ENCODE measurements around the gene CCN6.
"Not testable (repeated sequence)": the region's sequence is repeated elsewhere in the genome, so short reads cannot be mapped to it uniquely, and the experiment has no call there.

CCN6 gene

DNA sequence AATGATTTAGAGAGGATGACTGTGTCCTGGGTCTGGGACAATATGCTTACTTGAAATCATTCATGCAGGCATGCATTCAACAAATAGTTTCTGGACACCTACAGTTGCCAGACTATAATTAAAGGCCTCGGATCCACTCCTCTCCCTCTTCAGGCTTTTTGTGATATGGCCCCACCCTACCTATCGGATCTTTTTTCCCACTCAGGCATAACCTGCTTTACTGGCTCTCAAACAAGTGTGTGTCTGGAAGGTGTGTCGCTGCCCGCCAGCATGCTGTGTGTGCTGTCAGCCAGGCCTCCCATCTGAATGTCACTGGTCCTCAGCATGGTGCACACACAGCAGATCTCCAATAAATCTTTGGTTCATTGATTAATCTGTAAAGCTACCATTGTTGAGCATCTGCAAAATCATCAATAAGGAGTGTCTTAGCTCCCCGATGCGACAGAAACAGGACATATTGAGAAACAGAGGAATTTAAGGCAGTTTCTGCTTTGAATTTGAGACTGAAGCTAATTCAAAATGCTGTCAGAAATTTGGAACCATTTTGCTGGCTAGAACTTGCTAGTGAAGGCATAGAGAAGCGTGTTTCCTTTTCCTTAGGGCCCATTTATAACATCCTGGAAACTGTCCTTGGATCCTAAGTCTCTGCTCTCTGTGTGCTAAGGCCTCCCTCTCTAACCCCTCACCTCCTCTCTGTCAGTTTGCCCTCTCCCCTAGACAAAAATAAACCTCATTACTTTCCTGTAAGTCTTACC lies 23.5 kb upstream of the CCN6 start:
- DNase-seq: no peak

DNA sequence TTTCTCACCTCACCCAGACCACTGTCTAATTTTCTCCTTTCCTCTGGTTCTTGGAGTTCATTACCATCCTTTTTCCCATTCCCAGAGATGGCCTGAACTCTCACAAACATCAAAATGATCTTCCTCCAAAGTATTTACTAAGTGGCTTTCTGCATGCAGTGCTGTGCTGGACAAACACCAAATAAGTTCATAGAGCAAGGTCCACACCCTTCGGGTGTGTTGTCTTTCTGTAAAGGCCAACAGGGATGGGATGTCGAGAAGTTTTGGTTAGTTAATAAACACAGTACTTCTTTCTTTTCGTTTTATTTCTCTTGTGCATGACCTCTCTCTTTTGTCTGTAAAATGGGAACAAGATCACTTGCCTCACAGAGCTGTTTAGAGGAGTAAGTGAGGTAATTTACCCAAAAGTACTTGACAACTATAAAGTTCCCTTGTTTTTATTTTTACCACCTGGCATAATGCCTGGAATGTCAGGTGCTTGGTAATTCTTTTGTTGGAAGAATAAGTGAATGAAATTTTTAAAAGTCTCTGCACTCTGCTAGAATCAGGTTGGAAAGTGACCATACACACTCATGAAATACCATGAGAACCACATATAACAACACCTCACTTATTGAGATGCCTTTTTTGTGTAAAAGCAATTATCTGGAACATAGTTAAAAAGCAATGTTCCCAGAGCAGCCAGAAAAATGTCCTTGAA lies 22.8 kb upstream of the CCN6 start:
- DNase-seq: no peak

DNA sequence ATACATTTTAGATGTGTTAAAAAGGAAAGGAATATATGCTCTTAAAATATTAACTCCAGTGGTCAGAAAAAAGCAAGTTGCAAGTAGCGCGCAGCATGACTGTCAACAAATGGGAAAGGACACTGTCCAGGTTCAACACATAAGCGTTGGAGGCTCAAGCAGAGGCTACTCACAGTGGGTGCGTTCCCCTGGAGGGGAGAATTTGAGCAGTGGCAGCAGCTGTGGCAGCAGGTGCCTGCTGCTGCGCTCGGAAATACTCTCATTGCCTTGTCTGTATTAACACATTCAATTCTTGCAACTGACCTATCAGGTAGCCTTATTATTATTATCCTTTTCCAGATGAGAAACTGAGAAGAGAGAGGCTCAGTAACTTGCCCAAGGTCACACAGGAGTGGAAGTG lies 21.9 kb upstream of the CCN6 start:
- DNase-seq: no peak

DNA sequence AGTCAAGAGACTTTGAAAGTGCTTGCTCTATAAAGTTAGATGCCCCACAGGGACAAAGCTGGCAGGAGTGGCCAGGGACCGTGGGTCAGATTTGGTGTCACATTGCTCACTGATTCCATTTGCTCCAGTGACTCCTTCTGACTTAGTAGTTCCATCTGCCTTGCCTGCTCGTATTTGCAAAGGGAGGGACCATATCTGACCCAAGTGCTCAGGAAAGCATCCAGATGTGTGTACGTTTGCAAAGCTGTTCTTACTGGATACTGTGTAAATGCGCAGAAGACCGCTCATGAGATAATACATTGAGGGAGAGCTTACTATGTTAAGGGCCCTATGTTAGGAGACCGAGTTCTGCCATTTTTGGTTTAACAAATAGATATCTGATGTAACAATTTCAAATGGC lies 21.2 kb upstream of the CCN6 start:
- DNase-seq: no peak

DNA sequence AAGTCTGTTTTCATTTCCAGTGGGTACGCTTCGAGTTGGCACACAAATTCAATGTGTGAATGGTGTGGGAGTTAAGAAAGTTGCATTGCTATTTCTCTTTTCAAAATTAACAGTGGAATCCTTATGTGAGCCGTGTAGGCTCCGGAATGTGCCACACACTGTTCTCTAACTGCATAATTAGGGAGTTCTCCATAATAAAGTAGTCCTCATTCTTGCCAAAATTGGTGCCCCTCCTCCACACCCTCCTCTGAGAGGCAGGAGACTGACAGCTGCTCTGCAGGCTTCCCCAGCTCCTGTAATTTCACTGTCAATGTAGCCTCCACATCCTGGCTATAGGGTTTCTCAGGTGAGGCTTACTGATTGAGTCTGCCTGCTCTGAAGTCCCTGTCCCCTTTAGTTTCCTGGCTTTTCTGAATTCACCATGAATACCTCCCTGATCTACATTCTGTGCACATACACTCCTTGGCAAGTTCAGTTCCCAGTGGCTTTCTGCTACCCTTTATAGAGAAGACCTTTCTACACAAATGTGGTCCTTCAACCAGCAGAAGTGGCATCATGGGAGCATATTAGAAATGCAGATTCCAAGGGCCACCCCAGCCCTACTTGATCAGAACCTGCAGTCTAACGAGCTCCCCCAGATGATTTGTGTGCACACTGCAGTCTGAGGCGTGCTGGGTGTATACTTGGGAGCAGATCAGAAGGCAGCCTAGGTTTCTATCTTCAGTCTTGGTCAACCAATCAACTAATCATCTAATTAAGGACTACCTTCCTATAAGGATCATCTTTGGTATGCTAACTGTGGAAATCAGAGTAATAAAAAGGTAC lies 19.9 kb upstream of the CCN6 start:
- DNase-seq: peak in 1 of 2 experiments; percentile 10

DNA sequence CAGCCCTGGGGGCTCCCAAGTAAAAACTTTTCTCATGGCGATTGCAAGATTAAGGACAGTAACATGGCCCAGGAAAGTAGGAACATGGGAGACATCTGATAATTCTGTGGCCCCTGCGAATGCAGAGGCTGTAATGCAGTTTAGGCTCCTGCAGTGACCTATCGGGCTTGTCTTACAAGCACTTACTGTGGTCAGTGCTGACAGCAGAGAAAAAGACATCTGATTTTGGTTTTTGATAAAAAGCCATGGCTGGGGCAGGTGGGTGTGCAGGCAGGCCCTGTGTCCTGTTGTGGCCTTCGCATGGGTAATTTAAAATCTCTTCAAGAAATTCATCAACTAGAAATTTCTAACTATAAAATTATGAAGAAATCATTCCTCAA lies 19.3 kb upstream of the CCN6 start:
- DNase-seq: no peak

DNA sequence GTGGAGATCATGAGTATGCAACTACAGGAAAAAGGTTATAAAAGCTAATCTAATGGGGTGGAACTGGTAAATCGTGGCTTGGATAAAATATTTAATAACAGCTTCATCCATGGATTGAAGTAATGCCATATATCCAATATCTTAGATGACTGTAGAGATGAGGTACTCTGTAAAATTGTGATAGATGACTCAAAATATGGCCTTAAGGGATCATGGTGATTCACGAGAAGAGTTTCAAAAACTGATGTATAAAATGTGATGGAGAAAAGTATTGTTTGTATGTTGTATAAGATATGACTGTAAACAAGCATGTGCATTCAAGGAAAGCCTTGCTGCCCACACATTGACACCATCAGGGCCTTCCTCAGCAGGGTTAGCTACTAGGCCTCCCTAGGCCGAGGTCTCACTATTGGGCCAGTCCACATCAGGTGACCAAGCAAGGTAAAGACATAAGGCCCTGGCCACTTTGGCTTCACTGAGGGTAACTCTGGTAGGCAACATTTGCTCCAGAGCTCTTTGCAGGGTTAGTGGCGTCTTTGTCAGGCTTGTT lies 17.7 kb upstream of the CCN6 start:
- DNase-seq: no peak

DNA sequence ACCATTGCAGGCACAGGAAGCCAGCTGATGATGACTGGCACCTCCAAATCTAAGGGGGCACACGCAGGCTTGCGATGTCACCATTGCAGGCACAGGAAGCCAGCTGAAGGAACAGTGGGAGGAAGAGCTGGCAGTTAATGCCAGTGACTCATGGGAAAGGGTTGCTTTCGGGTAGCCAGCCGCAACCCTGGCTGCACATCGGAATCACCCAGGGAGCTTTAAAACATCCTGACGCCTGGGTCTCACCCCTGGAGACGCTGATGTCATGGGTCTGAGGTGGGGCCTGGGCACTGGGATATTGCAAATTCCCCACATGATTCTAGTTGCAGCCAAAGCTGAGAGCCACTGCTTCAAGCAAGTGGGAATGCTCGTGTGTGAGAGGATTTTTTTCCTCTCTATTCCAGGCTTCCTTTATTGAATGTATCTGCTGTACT lies 16.1 kb upstream of the CCN6 start:
- DNase-seq: no peak

DNA sequence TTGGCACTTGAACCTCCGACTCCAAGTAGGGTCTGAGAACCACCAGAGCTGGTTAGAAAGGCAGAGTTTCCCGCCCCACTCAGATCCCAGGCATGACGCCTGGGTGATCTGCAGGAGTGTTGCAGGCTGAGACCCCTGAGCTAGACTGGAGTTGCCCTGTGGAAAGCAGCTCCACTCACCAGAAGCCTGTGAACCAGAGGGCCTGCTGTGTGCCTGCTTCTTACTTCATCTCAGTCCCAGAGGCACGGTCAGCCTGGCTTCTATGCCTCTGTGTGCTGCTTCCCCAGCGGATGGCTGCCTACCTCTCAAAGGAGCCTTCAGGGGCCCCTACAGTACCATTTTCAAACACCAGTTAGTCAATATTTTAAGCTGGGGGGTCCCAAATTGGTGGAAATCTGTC lies 15.6 kb upstream of the CCN6 start:
- no peak for DNase-seq

DNA sequence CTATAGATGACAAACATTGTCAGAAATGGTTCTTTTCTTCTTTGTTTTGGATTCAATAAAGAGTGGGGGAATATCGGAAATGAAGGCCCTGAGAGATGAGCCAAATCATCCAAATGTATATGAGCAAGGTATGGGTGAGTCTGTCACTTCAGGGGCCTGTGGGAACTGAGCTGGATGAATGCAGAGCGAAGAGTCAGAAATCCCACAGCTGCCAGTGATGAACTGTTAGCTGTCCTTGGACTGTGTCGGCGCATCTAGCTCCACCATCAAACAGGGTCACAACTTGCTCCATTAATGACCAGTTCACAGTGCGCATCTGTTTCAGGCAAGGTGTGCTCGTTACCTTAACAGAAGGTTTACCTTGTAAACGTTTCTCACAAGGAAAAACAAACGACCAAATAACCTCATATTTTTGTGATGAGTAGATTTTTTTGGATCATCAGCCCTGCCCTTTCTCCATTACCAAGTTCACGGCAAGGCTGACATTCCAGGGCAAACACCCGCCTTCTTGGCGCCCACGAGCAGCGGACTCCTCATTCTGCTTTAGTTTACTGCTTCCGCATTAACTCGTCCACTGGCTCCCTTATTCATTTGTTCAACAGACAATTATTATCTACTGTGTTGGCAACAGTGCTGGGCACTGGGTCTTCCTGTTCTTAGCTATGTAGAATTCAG lies 15.0 kb upstream of the CCN6 start:
- no peak for DNase-seq

DNA sequence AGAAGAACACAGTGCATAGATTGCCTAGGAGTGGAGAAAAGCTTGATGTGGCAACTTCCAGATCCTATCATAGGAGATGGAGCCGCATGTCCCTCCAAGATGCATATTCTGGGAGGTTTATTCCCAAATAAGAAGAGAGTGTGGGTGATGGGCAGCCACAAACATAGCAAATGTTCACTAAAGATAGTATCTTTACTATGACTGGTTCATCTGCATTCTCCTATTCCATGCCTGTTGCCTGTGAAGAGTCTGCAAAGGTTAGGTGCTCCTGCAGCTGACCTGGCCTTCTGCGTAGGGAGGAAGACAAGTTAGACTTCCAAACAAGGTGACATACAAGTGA lies 14.5 kb upstream of the CCN6 start:
- DNase-seq: no peak

DNA sequence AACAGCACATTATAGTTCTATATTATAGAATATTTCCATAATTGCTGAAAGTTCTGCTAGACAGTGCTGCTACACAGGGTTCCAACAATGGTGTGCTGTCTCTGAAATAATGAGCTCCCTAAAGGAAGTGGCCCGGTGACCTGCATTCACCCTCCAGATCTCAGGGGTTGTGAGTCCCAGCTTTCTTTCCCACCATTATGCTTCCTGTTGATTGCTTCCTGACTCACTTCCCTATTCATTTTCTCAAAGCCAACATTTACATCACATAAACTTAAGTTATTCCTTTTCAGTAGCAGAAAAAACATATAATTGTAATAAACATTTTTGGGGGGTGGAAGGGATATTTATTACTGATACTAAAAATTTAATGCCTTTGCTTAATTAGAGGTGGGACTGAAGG lies 12.9 kb upstream of the CCN6 start:
- DNase-seq: no peak

DNA sequence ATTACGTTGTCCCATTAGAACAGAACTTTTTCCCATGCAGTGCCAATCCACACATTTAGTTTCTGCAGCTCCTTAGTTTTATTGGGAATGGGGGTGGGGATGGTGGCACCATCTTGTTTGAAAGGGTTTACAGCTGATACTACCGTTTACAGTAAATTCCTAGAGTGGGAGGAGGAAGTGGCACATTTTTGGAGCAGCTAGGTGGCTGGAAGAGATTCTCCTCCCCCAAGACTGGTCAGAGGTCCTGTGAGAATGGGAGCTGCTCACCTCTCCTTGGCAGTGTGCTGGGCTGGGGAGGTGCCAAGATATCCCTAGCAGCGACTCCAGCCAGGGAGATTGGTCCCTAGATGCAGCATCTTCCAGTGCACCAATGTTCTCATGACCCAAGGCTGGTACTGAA lies 12.4 kb upstream of the CCN6 start:
- no peak for DNase-seq

DNA sequence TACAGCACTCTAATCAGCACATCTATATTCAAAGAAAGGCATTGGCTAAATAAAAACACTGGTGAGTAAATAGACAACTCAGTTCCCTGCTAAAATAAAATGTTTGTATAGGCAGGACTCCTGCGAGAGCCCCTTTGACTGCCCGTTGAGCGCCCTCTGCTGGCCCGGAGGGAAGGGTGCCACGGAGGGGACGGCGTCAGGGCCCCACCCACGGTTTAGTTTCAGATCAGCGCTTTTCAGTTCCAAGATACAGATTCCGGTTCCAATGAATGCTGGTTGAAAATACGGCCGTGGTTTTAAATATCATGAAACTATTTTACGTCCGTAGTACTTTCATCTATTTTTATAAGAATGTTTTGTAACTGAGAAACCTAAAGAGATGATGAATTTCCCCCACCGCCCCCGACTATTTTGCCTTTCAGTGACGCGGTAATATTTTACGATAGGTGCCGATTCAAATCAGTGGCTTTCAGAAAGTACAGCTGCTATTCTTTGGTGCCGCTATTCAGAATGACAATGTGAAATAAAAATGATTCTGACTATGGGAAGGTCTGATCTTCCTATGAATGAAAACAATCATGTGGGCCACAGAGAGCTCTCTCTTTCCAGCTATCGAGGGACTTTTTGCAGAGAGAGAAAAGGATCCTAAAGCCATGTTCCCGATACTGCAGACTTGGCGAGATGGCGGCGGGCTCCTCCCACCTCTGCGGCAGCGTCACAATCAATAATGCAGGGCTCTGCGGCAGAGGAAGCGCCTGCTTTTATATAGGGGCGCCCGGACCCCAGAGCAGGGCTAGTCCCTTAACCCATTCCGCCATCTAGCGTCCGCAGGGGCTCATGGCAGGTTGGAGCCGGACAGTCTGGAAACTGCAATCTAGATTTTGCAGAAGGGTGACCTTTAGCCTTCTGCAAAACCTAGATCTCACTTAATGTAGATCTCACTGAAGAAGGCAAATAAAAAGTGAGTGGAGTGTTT lies 10.6 kb upstream of the CCN6 start:
- DNase-seq: peak; percentile 87 to 93

DNA sequence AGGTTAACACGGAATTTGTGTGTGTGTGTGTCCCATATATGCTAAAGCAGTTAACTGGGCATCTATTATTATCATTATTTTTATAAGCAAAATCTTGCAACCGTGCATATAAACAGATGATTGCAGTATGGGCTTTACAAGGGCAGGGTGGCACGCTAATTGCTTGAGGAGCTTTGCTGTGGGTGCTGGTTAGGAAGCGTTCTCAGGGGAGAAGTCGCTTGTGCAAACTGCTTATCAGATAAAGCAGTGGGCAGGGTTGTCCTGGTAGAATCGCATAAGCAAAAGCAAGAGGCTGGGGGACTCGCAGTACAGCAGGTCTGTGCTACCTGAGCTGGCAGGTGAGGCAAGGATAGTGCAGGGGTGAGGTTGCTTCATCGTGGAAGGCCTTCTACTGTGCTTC lies 9.7 kb upstream of the CCN6 start:
- DNase-seq: no peak

DNA sequence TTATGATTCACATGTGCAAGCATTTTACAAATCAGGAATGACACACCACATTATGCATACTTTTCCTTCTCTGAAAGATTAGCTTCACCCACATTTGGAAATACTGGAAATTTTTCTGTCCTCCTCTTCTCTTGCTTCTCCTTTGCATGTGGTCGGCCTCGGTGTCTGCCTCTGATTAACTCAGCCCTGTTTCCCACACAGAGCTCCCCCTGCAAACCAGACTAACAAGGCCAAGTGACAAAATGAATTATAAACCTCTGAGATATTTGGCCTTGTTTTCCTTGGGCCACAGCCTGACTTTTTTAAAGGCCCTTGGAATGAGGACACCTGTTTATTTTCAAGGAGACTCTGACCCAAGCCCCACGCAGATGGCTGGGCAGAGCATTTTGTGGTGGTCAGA lies 9.0 kb upstream of the CCN6 start:
- no peak for DNase-seq

DNA sequence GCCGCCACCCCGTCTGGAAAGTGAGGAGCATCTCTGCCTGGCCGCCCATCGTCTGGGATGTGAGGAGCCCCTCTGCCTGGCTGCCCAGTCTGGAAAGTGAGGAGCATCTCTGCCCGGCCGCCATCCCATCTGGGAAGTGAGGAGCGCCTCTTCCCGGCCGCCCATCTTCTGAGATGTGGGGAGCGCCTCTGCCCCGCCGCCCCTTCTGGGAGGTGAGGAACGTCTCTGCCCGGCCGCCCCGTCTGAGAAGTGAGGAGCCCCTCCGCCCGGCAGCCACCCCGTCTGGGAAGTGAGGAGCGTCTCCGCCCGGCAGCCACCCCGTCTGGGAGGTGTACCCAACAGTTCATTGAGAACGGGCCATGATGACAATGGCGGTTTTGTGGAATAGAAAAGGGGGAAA lies 6.4 kb upstream of the CCN6 start:
- not testable (repeated sequence) for DNase-seq

DNA sequence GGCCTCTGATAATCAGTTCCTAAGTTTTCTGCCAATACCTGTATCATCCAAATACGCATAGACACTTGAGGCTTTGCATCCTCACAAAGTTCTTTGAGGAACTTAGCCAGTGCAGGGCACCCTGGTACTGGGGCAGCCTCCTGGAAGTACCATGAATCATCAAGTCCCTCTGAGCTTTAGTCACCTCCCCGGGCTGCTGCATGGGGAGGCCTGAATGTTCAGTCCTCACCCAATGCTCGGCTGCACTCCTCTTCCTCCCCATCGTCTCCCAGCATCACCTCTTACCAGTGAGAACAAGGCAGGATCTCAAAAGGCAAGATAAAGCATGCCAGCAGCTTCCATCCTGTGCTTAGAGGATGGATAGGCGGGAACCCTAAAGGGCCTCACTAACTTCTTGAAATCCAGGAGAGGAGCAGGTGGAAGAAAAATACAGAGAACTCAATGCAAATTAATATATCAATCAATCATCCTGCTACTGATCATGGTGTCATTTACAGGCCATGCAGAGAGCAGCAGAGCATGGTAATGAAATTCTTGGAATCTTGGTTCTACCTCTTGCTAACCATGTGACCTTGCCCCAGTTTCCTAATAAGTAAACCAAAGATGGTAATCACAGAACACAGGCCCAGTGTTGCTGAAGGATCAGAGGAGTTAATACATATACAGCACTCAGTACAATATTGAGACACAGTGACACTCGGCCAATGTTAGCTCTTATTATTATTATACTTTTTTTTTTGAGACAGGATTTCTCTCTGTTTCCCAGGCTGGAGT lies 4.7 kb upstream of the CCN6 start:
- no peak for DNase-seq

DNA sequence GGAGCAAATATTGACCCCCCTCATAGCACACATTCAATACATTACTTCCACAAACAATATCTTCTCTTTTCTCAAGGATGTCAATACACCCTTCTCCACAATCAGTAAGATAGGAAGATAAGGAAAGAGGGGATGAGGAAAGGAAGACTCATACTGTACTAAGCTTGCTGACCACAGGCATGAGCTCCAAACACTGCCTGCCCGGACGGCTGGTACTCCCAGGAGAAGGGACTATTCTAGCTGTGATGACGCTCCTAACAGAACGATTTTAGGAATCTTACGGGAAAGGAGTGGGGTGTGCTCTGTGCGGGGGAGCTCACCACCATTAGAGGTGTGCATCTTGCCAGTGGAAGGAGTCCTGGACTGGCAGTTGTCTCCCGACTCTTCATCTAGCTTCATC lies 3.9 kb upstream of the CCN6 start:
- DNase-seq: no peak

DNA sequence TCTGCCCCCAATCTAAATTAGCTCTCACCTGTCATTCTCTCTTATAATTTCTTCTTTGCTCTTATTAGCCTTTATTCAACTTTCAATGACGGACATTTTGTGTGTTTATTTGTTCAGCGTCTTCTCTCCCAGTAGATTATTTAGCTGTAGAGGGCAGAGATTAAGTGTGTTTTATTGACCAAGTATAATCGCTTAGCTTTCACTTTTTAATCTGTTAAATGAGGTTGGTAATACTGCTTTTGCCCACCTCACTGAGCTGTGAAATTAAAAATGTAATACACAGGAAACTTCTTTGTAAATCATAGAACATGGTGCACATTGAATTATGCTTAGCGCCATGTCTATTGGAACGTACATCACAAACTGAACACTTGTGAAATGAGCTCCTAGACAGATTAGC lies 3.5 kb upstream of the CCN6 start:
- DNase-seq: no peak

DNA sequence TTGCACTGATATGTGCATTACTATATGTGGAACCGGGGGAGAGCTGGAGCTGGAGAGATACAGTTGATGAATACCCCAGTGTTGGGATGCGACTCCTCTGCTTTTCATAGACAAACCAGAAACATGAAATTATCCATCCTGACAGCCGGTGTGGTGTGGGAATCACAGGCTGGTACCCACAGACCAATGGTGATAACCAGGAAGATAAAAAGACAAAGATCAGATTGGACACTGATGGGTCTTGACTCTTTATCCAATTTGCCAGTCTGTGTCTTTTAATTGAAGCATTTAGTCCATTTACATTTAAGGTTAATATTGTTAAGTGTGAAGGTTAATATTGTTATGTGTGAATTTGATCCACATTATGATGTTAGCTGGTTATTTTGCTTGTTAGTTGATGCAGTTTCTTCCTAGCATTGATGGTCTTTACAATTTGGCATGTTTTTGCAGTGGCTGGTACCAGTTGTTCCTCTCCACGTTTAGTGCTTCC lies 2.6 kb upstream of the CCN6 start:
- not testable (repeated sequence) for DNase-seq
